BLaER1 (cell line): Measurements from ENCODE around the gene MACROH2A1.

Source experiments
- H3K27ac ChIP-seq: shearing (Covaris generic); formaldehyde crosslinking; 2 replicates; pipeline ENCODE4 v1.8.1; 2022
- H3K27me3 ChIP-seq: shearing (Covaris generic); formaldehyde crosslinking; 2 replicates; pipeline ENCODE4 v1.8.1; 2022
- H3K36me3 ChIP-seq: shearing (Covaris generic); formaldehyde crosslinking; 2 replicates; pipeline ENCODE4 v1.8.1; 2022
- H3K4me1 ChIP-seq: shearing (Covaris generic); formaldehyde crosslinking; 2 replicates; pipeline ENCODE4 v1.8.1; 2022
- H3K4me2 ChIP-seq: shearing (Covaris generic); formaldehyde crosslinking; 2 replicates; pipeline ENCODE4 v1.8.1; 2022
- H3K4me3 ChIP-seq: shearing (Covaris generic); formaldehyde crosslinking; 2 replicates; pipeline ENCODE4 v1.8.1; 2022
- H3K9ac ChIP-seq: shearing (Covaris generic); formaldehyde crosslinking; 2 replicates; pipeline ENCODE4 v1.8.1; 2022
- H3K9me3 ChIP-seq: shearing (Covaris generic); formaldehyde crosslinking; 2 replicates; pipeline ENCODE4 v1.8.1; 2022
- H4K20me1 ChIP-seq: shearing (Covaris generic); formaldehyde crosslinking; 2 replicates; pipeline ENCODE4 v1.8.1; 2022
- Cebpa-rat ChIP-seq: shearing (Covaris generic); IDR thresholded peaks from 2 replicates; pipeline ENCODE4 v1.8.1; 2022

MACROH2A1 gene

GRCh38 chr5:135437422-135437795, 38.4 kb upstream of the MACROH2A1 start:
- H4K20me1 ChIP-seq: no peaks in the 10 kb centered on the region
- no peak for TF ChIP-seq Cebpa-rat
- no peaks in the 10 kb centered on the region for H3K36me3 ChIP-seq
- H3K4me3 ChIP-seq: peak overlapping the region; percentile 36; the same call in 1 of the 2 replicates
- peak overlapping the region; percentile 93 for H3K27ac ChIP-seq
- H3K9ac ChIP-seq: peak overlapping the region; percentile 78
- peaks cover 100% of the 10 kb centered on the region for H3K4me1 ChIP-seq
- peak overlapping the region; percentile 95 for H3K4me2 ChIP-seq
- no peaks in the 10 kb centered on the region for H3K9me3 ChIP-seq
- no peaks in the 10 kb centered on the region for H3K27me3 ChIP-seq

- Histone ChIP-seq H3K27me3 (no peaks in the 10 kb centered on the region), H3K9ac (peak overlapping the region; percentile 78), H3K27ac (peak overlapping the region; percentile 93), H4K20me1 (no peaks in the 10 kb centered on the region), H3K4me1 (peaks cover 100% of the 10 kb centered on the region), H3K36me3 (no peaks in the 10 kb centered on the region), H3K9me3 (no peaks in the 10 kb centered on the region), H3K4me3 (peak overlapping the region; percentile 36; the same call in 1 of the 2 replicates), H3K4me2 (peak overlapping the region; percentile 95)
- TF ChIP-seq Cebpa-rat: no peak
Measured at GRCh38 chr5:135436951-135437418, 38.0 kb upstream of the MACROH2A1 start.

DNA sequence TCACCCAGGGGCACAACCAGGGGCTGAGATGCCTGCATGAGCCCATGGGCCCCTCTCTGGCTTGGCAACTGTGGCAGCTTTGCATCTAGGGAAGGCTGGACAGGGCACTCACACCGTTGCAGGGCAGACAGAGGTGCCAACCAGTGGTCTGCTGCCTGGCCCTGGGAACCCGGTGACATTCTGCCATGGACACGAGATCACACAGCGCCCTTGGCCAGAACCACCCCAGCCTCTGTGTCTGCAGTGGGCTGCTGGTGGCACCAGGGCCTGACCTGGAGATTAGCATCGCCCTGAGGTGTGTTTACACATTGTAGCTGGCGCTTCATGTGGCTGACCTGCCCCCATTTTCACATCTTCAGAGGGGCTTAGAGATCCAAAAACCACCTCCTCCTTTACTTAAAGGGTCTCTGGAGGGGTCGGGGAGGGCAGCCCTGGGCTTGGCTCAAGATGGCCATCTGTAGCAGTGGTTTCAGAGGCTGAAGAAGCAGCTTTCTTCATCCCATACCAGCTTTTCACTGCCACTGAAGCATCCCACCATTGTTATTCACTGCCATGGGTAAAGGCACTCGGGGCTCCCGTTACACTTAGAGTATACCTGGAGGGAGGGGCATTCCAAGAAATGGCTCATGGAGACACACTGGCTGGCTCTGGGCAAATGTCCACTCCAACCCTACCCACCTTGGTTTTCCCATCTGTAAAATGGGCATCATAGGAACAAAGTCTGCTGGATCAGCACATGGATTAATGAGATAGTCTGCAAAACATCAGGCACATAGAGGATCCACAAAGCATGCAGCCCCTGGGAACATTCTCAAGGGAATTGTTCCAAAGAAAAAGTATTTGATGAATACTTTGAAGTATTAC, 36.7 kb upstream of the MACROH2A1 start:
- TF ChIP-seq Cebpa-rat: no peak
- Histone ChIP-seq H3K36me3 (no peaks in the 10 kb centered on the region), H3K27me3 (no peaks in the 10 kb centered on the region), H3K9ac (peak overlapping the region; percentile 32; the same call in 1 of the 2 replicates), H4K20me1 (no peaks in the 10 kb centered on the region), H3K4me3 (no peak overlapping the region), H3K27ac (peak overlapping the region; percentile 93), H3K4me2 (peak overlapping the region; percentile 95), H3K4me1 (peaks cover 92% of the 10 kb centered on the region), H3K9me3 (no peaks in the 10 kb centered on the region)

GRCh38 chr5:135434591-135435466, 35.8 kb upstream of the MACROH2A1 start:
- peak overlapping the region; percentile 42 for H3K9ac ChIP-seq
- TF ChIP-seq Cebpa-rat: no peak
- H3K27ac ChIP-seq: peak overlapping the region; percentile 93

DNA sequence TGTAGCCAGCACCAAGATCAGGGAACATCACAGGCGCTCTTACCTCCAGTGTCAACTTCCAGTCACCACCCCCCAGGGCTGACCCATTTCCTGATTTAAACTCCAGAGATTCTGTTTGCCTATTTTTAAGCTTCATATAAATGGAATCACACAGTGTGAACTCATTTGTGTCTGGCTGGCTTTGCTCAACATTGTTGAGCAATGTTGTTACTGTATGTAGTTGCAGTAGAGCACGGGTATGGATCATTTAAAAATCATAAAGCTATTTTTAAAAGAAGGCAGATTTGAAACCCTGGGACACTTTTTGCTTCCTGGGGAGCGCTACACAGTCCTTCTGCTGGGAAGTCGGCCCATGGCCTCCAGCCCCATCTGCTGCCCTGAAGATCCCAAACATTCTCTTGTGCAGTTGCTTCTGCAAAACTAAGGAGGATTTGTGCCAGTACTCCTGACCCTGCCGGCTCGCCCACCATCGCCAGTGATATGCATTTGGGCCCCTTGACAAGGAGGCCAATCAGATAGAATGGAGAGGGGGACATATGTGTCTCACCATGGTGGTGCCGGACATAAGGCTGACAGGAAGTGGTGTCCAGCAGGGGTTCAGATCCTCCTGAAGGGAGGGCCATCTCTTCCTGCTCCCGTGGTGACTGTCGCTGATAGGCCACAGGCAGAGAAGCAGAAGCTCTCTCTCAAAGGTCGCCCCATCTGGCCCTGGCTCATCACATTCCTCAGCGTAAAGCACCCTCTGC, 34.8 kb upstream of the MACROH2A1 start:
- Histone ChIP-seq H3K27ac (peak overlapping the region; percentile 93), H3K36me3 (no peaks in the 10 kb centered on the region), H3K9me3 (peaks cover 2% of the 10 kb centered on the region), H3K9ac (peak overlapping the region; percentile 42), H3K4me1 (peaks cover 92% of the 10 kb centered on the region), H3K4me2 (peak overlapping the region; percentile 95), H3K4me3 (no peak overlapping the region), H4K20me1 (no peaks in the 10 kb centered on the region), H3K27me3 (no peaks in the 10 kb centered on the region)
- TF ChIP-seq Cebpa-rat: no peak

More at GRCh38 chr5:135434591-135435466, 35.8 kb upstream of the MACROH2A1 start:
- Histone ChIP-seq H4K20me1 (no peaks in the 10 kb centered on the region), H3K4me2 (peak overlapping the region; percentile 95), H3K9me3 (no peaks in the 10 kb centered on the region), H3K36me3 (no peaks in the 10 kb centered on the region), H3K27me3 (no peaks in the 10 kb centered on the region), H3K4me3 (no peak overlapping the region), H3K4me1 (peaks cover 92% of the 10 kb centered on the region)

GRCh38 chr5:135432113-135432512, 33.1 kb upstream of the MACROH2A1 start:
- H3K27me3 ChIP-seq: no peaks in the 10 kb centered on the region
- H3K4me1 ChIP-seq: peaks cover 83% of the 10 kb centered on the region
- H4K20me1 ChIP-seq: no peaks in the 10 kb centered on the region
- TF ChIP-seq Cebpa-rat: no peak
- peak overlapping the region; percentile 45 for H3K27ac ChIP-seq
- H3K36me3 ChIP-seq: no peaks in the 10 kb centered on the region
- no peak overlapping the region for H3K4me3 ChIP-seq
- H3K9me3 ChIP-seq: peaks cover 18% of the 10 kb centered on the region
- no peak overlapping the region for H3K9ac ChIP-seq
- peak overlapping the region; percentile 95; the same call in 1 of the 2 replicates for H3K4me2 ChIP-seq

- TF ChIP-seq Cebpa-rat: no peak
- Histone ChIP-seq H3K36me3 (no peaks in the 10 kb centered on the region), H4K20me1 (no peaks in the 10 kb centered on the region), H3K9ac (no peak overlapping the region), H3K4me3 (no peak overlapping the region), H3K27me3 (no peaks in the 10 kb centered on the region), H3K4me2 (peak overlapping the region; percentile 59), H3K9me3 (peaks cover 18% of the 10 kb centered on the region), H3K27ac (peak overlapping the region; percentile 64), H3K4me1 (peaks cover 83% of the 10 kb centered on the region)
Measured at GRCh38 chr5:135430135-135430437, 31.1 kb upstream of the MACROH2A1 start.

DNA sequence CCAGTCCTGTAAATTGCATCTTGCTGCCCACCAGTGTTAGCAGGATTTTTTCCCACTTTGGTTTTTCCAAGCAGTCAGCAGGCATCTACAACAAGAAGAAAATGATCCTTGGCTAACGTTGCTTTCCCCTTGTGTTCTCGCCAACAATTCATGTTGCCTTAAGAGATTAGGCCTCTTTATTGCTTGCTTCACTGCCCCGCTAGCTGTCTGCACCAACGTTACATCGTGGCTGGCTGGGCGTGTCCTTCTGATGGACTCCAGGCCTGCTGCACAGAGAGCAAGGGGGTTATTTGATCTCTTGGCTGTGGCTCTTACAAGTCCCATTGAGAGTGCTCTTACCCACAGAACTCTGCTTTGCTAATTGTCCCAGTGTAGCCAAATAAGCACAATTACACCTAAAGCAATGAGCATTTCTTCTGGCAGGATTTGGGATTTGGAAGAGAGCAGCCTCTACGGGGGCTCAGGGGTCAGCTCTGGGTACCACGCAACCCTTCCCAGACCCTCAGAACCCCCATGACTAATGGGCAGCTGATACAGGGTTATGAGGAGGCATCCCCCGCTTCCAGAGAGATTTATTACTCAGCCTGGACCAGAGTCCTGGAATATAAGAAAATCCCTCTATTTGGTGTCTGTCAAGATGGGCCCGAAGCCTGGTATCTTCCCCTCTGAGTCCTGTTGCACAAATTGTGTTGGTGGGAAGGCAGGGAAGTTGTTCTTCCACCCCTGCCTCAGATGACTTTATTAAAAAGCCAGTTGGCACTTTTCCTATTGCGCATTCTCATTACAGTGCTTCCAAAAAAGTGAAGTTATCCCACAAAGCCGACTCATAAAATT, 30.5 kb upstream of the MACROH2A1 start:
- no peak for TF ChIP-seq Cebpa-rat
- Histone ChIP-seq H3K4me3 (no peak overlapping the region), H4K20me1 (no peaks in the 10 kb centered on the region), H3K4me2 (peak overlapping the region; percentile 59), H3K9me3 (peaks cover 18% of the 10 kb centered on the region), H3K9ac (no peak overlapping the region), H3K36me3 (no peaks in the 10 kb centered on the region), H3K27me3 (no peaks in the 10 kb centered on the region), H3K27ac (peak overlapping the region; percentile 64), H3K4me1 (peaks cover 83% of the 10 kb centered on the region)
